AG09309 (cell line): ENCODE results near the gene GPR39.
A peak's percentile ranks its signal among the peaks of the same experiment; 100 is the strongest.

ENCODE experiments used
- DNase-seq: peaks from one replicate; pipeline ENCODE4 v3.0.0-alpha.2; 2010; ENCODE audit warnings: low read depth
- H3K4me3 ChIP-seq: 2 replicates; pipeline ENCODE4 v1.5.1; 2011; ENCODE audit warnings: mild to moderate bottlenecking, low read depth, low read length, moderate library complexity; ENCODE audit not compliant: control insufficient read depth
- CTCF ChIP-seq: IDR thresholded peaks from 2 replicates; pipeline ENCODE4 v1.5.1; 2011; ENCODE audit warnings: mild to moderate bottlenecking, low read depth, low read length, inconsistent platforms; ENCODE audit not compliant: insufficient read depth, control insufficient read depth; ENCODE audit errors: missing control alignments

GPR39 gene

GRCh38 chr2:132669908-132670495, 253.4 kb downstream of the GPR39 start, which contains the start of gene LYPD1:
Gene LYPD1 (minus strand): TSS chr2:132670205. CDS start chr2:132669932, 273 bp downstream.
- TF ChIP-seq CTCF, result no peak
- DNase-seq, result no peak
- H3K4me3 ChIP-seq, result peak within 1 kb of the TSS; percentile 65

GRCh38 chr2:132670496-132671150, 254.0 kb downstream of the GPR39 start:
- peak overlapping the region; percentile 65 for H3K4me3 ChIP-seq
- no peak for DNase-seq
- TF ChIP-seq CTCF, result no peak

- H3K4me3 ChIP-seq, result peak overlapping the region; percentile 65
- no peak for TF ChIP-seq CTCF
- peak; percentile 64 for DNase-seq
Observed at GRCh38 chr2:132671151-132671835, 254.7 kb downstream of the GPR39 start.

- TF ChIP-seq CTCF, result no peak
- no peak for DNase-seq
- no peak overlapping the region for H3K4me3 ChIP-seq
Observed at GRCh38 chr2:132676999-132677398, 260.4 kb downstream of the GPR39 start.

- DNase-seq, result no peak
- TF ChIP-seq CTCF, result no peak
- H3K4me3 ChIP-seq, result no peak overlapping the region
Observed at GRCh38 chr2:132677661-132678060, 261.1 kb downstream of the GPR39 start.

- no peak overlapping the region for H3K4me3 ChIP-seq
- TF ChIP-seq CTCF, result no peak
- no peak for DNase-seq
Observed at GRCh38 chr2:132678483-132678882, 261.9 kb downstream of the GPR39 start.
